ENCODE measurements around the gene SH3PXD2A.

The SH3PXD2A gene

DNA sequence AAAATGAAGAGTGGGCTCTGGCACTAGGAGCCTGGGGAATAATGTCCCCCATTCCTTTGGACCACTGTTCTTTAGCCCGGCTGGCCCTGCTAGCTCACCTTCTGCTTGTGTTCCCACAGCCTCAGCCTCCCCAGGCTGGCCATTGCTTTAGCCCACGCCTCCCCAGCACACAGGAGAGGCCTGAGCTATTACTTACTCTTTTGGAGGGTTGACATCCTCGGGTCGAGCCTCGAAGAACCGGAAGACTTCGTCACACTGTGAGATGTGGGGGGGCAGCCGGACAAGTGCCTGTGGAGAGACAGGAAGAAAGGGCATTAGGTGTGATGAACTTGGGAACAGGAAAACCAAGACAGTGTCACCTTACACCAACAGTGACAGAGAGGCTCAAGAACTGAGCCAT is 131.3 kb downstream of the SH3PXD2A start:
- no peak for DNase-seq (ENCODE audit: low read depth in 3 of 3)

DNA sequence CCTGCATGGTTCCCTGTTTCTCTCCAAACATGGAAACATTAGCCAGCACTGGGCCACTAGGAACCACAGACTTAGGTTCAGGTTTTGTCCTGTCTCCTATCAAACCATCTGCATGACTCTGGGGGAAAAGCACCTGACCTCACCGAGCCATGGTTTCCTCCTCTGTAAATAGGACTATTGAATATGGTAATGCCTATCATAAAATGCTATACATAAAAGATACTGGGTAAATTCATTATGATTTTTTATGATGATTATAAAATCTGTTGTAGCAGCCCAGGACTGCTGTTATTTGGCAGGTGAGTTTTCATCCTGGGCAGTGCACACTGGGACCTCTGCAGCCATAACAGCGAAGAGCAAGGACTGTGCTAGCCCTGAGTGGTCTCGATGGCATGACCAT is 131.8 kb downstream of the SH3PXD2A start:
- no peak for DNase-seq (ENCODE audit: low read depth in 3 of 3)

DNA sequence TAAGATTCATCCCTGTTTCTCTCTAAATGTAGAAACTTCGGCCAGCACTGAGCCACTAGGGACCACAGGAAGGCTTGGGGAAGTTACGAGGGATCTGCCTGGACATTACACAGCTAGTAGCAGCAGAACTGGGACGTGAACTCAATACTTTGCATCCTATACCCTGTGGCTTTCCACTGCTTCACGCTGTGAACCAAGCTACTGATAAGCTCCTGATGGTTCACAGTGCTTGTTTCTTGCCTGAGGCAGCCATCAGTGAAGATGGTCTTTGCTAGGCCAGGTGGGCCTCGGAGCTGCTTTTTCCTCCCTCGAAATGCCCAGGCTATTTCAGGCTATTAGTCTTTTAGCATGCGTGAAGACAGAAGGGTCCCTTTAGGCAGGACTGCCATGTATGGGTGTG is 132.7 kb downstream of the SH3PXD2A start:
- no peak for DNase-seq (ENCODE audit: low read depth in 3 of 3)

DNA sequence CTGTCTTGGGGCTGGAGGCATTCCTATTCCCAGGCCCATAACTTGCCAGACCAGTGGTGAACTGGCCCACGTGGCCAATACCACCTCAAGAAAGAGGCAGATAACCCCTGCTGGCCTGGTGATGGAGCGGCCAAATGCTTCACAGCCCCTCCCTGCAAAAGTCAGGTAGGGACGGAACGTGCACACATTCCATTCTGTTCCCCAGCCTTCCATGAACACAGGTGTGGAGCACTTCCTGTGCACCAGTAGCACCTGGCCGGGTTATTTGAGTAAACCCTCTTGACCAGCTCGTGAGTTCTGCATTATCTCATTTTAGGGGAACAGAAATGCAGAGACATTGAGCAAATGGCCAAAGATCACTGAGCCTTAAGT is 134.4 kb downstream of the SH3PXD2A start:
- DNase-seq (ENCODE audit: low read depth in 3 of 3) = no peak

DNA sequence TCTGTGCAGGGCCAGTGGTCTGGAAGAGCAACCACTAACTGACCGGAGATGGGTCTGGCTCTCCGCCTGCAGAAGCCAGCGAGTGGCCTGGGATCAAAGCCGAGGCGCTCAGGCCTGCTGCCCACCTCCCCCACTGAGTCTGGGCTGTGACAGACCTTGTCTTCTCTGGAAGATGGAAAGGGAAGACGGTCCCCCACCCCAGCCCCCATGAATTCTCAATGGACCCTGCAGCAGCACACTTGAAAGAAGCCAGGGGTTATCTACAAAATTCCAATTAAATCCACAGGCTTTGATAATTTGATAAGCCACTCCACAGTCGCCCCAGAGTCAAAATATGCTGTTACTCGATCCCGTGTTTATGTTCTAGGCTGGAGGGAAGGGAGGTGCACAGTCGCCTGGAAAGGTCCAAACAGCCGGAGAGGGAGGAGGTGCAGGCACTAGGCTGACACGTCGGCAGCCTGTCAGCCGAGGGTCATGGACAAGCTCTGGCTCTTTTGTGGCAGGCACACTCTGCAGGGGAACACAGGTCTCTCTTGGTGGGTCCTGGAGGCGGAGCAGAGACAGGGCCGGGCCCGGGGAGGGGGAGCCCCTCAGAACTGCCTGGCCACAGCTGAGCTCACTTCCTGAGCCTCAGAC is 134.9 kb downstream of the SH3PXD2A start:
- DNase-seq (ENCODE audit: low read depth in 3 of 3) = no peak

DNA sequence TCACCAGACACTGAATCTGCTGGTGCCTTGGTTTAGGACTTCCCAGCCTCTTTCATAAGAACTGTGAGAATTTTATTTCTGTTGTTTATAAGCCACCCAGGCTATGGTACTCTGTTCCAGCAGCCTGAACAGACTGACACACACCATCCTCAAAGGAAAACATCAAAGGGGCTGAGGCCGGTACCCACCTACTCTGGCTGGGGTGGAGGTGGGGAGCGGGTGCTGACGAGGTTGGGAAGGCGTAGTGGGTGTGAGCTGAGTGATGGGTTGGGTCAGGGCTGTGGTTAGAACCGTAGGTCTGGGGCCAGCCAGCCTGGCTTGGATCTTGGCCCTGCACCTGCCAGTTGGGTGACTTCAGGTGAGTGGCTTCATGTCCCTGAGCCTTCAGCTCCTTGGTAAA is 136.3 kb downstream of the SH3PXD2A start:
- no peak for DNase-seq (ENCODE audit: low read depth in 3 of 3)

DNA sequence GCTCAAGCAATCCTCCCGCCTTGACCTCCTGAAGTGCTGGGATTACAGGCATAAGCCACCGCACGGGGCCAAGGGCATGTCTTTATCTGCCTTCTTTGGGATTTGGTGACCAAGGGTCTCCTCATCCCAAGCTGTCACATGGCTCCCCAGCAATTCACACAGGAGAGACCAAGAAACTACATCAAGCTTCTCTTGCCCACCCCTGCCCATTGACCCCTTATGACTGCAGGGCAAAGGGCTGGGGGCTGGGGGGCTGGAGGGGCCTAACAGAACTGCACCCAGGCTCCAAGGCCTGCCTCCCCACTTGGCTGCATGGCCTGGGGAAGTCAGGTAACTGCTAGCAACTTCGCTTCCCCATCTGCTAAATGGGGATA is 137.1 kb downstream of the SH3PXD2A start:
- DNase-seq (ENCODE audit: low read depth in 3 of 3) = no peak

DNA sequence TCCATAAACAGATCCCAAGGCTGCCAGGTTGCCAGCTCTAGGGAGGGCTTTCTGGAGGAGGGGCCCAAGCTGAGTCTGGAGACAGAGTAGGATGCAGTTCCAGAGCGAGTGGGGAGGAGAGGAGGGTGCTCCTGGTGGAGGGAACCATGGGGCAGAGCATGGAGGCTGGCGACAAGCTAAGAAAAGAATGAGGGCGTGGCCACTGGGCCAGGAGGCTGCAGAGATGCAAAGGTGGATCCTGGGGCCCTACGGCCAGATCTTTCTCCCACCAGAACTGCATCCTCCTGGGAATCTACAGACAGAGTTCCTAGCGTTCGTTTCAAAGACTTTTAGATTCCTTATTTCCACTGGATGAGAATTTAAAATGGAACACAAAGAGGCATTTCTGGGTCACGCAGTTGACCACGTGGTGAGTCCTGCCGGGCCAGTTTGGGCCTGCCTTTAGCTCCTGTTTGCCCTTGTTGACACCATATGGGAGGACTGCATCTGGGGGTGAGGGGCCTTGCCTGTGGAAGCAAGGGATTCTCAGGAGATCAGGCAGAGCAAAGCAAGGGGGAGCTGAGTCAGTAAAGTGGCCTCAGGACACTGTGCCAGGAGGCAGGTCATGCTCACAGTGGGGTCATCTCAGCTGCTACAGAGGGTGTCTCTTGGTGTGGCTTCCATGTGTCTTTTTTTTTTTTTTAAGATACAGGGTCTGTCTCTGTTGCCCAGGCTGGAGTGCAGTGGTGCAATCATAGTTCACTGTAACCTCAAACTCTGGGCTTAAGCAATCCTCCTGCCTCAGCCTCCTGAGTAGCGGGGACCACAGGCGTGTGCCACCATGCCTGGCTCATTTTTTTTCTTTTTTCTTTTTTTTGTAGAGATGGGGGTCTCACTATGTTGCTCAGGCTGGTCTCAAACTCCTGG is 137.8 kb downstream of the SH3PXD2A start:
- DNase-seq (ENCODE audit: low read depth in 3 of 3) = no peak

DNA sequence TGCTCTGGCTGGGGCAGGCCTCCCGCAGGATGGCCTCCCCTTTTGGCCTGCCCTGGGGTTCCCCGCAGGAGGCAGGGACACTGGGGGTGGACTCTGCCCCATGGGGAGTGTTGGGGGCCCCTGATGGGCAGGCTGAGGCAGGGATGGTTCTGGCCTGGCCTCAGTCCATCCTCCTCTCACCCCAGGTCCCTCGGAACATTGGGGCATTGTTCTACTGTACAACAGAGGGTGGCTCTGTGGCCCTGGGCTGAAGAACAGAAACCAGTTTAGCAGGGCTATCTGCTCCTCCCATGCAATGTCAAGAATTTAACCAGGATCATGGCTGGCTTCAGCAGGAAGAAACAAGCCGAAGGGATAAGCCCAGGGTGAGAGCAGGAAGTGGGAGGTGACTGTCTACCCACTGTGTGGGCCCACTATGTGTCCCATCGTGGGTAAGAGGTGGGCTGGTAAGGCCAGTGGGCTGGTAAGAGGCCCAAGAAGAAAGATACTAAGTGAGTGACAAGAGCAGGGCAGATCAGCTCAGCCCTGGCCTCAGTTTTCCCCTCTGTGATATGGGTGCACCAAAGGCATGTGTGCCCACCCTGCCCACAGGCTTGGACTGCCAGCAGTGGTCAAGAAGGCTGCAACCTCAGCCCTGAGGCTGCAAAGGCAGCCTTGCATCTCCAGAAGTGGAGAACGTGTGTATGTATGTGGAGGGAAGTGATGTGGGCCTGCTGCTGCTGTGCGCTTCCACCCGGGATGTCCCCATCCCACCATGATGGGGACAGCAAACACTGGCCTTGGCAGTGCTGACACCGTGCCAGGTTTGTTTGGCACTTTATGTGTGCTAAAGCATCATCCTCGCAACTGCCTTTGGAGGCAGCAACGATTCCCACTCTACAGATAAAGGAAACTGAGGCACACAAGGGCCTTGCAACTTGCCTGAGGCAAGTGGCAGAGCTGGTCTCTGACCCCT is 138.9 kb downstream of the SH3PXD2A start:
- no peak for DNase-seq (ENCODE audit: low read depth in 3 of 3)

DNA sequence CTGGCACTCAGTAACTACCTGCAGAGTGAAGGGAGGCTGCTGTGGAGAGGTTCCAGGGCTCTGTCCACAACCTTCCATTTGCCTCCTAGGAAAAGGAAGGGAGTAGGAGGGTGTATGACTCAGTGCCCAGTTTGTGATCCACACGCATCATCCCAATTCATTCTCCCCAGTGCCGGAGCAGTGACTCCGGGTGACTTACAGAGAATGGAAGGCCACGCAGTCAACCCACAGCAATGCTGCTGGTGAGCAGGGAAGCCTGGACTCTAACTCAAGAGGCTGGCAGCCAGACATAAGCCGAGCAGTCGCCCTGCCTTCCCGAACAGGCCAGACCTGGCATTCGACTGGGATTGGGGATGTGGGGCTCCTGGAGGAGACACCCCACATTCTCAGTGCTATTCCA is 139.9 kb downstream of the SH3PXD2A start:
- no peak for DNase-seq (ENCODE audit: low read depth in 3 of 3)

DNA sequence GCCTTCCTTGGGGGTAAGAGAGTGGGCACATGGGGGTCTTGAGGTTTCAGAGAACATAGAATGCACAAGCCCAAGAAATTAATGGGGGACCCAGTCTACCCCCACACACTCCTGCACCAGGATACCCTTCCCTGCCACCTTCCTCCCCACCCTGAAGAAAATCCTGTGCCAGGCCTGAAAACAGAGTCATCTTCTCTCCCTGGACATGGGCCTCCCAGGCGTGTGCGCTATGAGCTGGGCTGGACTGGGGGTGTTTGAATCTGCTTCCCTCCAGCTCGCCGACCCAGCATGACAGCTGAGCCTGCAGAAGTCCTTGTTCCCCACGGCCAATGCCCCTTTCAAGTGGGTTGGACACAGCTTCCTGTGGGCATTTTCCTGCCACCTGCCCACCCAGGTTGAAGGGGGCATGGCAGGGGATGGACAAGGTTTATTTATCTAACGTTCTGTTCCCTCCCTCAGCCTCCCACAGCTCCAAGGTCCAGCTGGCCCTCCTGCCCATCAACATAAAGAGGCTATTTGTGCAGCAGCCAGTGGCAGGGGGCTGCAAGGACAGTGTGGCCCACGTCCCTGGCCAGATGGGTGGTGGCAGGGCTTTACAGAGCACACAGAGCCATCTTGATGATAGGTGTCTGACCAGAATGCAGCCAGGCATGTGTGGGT is 141.0 kb downstream of the SH3PXD2A start:
- no peak for DNase-seq (ENCODE audit: low read depth in 3 of 3)

DNA sequence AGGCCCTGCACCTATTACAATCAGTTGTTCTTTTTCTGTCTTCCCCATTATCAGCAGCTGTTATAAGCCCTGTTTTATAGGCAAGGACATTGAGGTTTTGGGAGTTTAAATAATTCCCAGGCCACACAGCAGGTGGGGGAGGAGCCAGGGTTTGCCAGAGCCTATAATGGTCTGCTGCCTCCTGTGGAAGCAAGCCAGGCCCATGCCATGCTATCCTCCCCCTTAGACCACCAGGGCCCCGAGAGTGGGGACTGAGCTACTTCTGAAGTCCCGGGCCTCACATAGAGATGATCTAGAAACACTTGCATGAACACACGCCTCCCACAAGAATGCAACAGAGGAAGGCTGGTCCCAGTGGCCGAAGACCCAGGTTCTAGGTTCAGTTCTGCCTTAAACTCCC is 141.7 kb downstream of the SH3PXD2A start:
- DNase-seq (ENCODE audit: low read depth in 3 of 3) = no peak

DNA sequence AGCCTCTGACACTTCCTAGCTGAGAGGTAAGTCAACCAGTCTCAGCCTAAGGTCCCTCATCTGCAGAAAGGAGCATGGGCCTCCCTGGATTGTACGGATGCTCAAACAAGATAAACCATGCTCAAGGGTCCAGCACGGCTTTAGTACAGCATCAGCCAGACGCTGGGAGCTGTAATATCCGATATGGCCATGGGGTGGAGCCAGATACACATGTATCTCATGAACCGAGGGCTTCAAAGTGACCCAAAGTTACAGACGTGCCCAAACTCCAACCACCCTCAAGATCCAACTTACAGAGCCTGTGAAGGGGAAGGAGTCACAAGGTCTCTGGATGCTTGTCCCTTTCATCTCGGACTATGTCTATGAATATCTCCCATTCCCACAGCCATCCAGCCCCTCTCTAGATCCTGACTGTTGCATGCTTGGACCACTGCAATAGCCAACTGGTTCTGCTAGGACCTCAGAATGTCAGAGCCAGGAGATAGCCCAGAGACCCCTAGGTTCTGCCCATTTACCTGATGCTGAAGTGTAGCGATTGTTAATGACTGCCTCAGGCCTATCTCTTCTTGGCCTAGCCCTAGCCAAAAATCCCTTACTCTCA is 142.4 kb downstream of the SH3PXD2A start:
- peak; percentile 63 to 82 (median 72) for DNase-seq (ENCODE audit: low read depth in 3 of 3)

DNA sequence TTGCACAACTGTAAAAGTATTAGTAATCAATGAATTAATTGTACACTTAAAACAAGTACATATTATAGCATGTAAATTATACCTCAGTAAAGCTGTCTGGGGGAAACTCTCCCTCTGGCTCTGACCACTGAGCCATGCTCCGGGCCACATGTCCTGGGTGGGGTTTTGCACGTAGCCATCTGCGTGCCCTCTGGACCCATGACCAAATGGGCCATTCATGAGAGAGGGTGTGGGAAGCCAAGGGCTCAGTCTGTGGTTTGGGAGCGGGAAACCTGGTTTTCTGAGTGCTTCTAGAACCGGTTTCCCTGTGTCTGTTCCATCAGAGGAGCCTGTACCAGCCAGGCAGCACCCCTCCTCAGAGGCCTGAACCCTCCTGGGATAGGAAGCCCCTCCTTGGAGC is 143.2 kb downstream of the SH3PXD2A start:
- DNase-seq (ENCODE audit: low read depth in 3 of 3) = no peak

DNA sequence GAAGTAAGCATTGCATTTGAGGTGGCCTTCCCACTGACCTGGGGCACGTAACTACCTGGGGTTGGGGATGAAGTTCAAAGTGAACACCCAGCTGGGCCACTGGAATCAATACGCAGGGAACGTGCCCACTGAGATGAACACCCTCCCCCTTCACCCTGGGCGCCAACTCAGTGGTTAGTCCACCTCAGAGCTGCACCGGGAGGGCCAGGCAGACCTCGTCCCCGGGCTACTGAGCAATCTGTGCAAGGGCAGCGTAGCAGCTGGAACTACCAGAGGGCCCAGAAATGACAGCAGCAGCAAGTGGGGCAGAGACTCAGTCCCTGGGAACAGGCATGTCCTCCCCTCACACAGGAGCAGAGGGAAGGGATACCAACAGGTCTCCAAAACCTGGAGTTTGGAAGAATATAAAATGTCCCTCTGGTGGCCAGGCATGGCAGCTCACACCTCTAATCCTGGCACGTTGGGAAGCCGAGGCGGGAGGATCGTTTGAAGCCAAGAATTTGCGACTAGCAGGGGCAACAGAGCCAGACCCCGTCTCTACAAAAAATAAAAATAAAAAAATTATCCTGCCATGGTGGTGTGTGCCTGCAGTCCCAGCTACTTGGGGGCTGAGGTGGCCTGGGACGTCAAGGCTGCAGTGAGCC is 143.9 kb downstream of the SH3PXD2A start:
- DNase-seq (ENCODE audit: low read depth in 3 of 3) = no peak

DNA sequence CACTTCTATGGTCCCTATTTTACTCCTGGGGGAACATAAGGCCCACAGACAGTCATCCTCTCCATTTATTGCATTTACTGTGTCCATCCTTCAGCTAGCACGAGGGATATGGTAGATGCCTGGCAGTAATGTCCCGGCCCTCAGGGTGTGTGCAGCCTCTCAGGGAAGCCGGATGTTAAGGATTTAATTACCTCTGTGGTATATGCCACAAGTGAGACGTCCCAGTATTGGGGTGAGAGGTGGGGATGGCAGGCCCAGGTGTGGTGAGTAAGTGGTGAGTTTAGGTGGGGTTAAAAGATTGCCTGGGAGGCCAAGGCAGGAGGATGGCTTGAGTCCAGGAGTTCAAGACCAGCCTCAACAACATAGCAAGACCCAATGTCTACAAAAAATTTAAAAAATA is 144.9 kb downstream of the SH3PXD2A start:
- DNase-seq (ENCODE audit: low read depth in 3 of 3) = no peak

DNA sequence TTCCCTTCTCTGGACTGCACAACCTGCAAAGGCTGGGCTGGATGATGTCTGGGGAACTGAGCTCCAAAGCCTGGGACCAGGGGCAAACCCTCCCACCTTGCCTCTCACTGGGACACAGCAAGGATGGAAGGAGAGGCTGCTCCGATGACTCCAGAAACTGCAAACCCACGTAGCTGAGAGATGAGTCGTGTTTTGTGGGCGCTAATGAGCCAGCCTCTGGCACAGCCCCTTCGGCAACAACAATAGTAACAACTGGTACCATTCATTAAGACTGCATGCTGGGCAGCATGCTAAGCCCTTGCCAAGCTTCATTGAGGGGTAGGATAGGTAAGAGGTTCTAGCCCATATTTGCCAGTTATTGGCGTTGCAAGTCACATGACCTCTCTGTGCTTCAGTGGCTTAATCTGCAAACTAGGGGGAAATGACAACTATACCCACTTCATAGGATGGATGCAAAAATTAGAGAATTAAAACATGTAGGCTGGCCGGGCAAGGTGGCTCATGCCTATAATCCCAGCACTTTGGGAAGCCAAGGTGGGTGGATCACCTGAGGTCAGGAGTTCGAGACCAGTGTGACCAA is 145.9 kb downstream of the SH3PXD2A start:
- DNase-seq (ENCODE audit: low read depth in 3 of 3) = no peak

DNA sequence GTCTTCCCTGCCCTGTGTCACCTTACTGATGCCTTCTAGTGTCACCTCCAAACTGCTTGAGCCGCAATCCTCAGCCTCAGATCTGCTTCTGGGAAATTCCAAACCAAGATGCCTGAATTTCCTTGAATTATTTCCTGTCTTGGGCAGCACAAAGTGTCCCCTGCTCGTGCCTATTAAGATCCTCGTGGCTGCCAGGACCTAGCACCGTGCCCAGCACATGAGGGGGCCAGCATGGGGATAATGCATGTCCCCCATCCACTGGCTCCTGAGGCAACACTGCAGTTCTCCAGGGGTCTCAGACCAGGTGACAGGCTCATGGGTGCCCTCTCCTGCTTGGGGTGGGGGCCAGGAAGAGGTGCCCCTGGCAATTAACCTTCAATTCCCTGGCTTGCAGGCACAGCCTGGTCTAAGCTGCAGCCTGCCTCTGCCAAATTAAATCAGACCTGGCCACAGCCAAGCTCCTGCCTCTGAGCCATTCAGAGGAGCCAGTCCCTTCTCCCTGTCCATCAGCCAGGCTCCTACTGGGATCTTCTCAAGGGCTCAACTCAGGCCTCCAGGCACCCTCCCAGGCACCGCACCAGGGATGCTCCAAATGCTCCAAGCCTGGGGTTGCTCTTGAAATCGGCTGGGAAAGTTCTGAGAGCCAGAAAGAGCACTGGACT is 146.6 kb downstream of the SH3PXD2A start:
- no peak for DNase-seq (ENCODE audit: low read depth in 3 of 3)

DNA sequence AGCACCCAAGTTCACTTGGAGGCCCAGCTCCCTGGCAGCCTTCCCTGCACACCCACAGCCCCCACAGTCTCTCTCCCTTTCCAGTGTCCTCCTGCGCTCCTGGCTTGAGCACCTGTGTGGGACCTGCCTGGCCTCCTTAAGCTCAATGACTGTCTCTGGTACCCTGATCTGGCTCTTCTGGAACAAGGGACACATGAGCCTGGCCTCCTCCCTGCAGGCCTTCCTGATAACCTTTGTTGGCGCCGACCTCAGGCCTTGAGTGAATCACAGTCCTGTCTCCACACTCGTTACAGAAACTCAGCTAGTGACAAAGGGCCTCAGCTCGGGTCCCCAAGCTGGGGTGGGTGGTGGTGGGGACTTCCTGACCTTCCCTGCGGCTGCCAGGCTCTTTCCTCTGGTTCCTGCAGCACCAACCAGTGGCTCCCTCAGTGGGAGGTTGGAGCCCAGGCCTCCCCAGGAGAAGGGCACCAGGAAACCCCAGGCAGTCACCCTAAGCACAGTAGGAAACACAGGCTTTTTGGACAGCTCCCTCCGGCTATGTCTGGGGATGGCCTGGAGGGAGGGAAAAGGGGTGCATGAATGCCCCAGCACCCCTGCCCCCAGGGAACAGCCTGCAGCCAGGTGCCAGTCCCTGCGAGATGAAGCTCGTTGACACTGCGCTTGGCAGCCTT is 147.3 kb downstream of the SH3PXD2A start:
- DNase-seq (ENCODE audit: low read depth in 3 of 3) = no peak
